HAP-1 (cell line): ENCODE results near the gene AGAP1.

Experiments used
- DNase-seq, 2 experiments: peaks; one replicate each; pipeline ENCODE4 v3.0.0-alpha.2; 2016 to 2020; ENCODE audit warnings: low spot score in 2 of 2
- H3K27me3 ChIP-seq: fragments of 250-450 bp; sonication (Bioruptor Pico); 2 replicates; pipeline ENCODE4 v1.5.1; 2020; ENCODE audit warnings: low read depth, mild to moderate bottlenecking, moderate library complexity
- H3K36me3 ChIP-seq: fragments of 250-450 bp; sonication (Bioruptor Pico); replicated peaks from 2 replicates; pipeline ENCODE4 v1.5.1; 2020; ENCODE audit warnings: mild to moderate bottlenecking
- H3K4me1 ChIP-seq: fragments of 250-450 bp; sonication (Bioruptor Pico); 2 replicates; pipeline ENCODE4 v1.5.1; 2020; ENCODE audit warnings: mild to moderate bottlenecking
- H3K4me3 ChIP-seq: fragments of 250-450 bp; sonication (Bioruptor Pico); 2 replicates; pipeline ENCODE4 v1.5.1; 2020; ENCODE audit warnings: mild to moderate bottlenecking, moderate library complexity
- H3K9me3 ChIP-seq: fragments of 250-450 bp; sonication (Bioruptor Pico); 2 replicates; pipeline ENCODE4 v1.5.1; 2020; ENCODE audit warnings: mild to moderate bottlenecking, moderate library complexity
- in situ Hi-C: fragments of 300-500 bp; cut with MboI; formaldehyde crosslinking; loops from 3 replicates; pipeline ENCODE4 v1.14.3; 2020; ENCODE audit warnings: low sequenced_read_pairs, inconsistent platforms, mixed read lengths

The AGAP1 gene

DNA sequence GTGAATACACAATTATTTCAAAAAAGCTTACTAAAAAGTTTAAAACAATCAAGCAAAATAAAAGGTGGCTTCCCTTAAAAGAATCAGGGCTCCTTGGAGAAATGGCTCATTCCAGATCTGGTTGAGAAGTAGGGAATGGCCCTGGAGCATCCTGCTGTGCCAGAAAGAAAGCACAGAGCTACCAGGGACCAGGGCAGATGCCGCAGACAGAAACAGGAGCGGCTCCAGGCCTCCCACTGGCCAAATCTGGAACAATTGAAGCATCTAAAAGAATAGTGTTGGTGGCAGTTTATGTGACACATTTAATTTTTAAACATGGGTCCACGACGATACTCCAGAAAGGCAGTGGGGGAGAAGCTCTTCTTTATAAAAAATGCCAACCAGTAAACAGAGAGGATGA is 598.9 kb downstream of the AGAP1 start:
- in situ Hi-C loops: no loop called here
- H3K36me3 ChIP-seq: no peaks in the 10 kb centered on the region

DNA sequence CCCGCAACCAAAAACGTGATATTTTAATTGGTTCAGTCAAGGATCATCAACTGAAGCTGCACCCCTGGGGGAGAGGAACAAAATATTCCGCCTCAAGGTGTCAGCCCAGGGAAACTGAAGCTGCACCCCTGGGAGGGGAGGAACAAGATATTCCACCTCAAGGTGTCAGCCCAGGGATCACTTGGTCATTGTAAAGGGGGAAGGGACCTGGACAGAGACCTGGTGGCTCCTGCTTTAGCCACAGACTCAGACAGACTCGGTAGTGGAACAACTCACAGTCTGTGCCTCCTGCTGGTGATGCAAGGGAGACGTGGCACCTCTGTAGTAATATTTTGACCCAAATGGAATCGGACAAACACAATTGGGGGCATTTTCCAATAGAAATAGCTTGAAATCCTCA is 599.3 kb downstream of the AGAP1 start:
- no peaks in the 10 kb centered on the region for H3K9me3 ChIP-seq
- H3K27me3 ChIP-seq: no peaks in the 10 kb centered on the region
- DNase-seq: no peak
- in situ Hi-C loops: no loop called here
- H3K4me3 ChIP-seq: no peak overlapping the region
- H3K4me1 ChIP-seq: no peaks in the 10 kb centered on the region
- no peaks in the 10 kb centered on the region for H3K36me3 ChIP-seq

More for the DNA sequence above, 598.9 kb downstream of the AGAP1 start:
- DNase-seq: no peak
- Histone ChIP-seq H3K27me3 (no peaks in the 10 kb centered on the region), H3K4me1 (no peaks in the 10 kb centered on the region), H3K9me3 (no peaks in the 10 kb centered on the region), H3K4me3 (no peak overlapping the region)

DNA sequence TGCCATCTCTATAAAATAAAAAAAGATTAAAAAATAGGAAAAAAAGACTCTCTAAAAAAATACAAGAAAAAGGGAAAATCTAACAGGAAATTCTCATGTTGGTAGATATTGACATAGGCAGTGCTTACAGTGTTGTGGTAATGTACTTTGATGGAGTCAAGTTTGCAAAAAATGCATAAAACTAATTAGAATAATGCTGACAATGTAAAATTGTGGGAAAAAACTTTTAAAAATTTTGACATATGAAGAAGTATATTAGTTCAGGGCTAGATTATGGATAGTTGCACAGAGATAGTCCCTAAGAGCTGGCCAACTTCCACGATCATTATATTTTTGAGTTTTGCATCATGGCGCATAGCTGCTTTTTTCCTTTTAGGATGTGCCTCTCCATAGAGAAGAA is 601.7 kb downstream of the AGAP1 start:
- DNase-seq: no peak
- H3K4me3 ChIP-seq: no peak overlapping the region
- no peaks in the 10 kb centered on the region for H3K4me1 ChIP-seq
- H3K9me3 ChIP-seq: no peaks in the 10 kb centered on the region
- H3K36me3 ChIP-seq: no peaks in the 10 kb centered on the region
- in situ Hi-C loops: no loop called here
- H3K27me3 ChIP-seq: no peaks in the 10 kb centered on the region

DNA sequence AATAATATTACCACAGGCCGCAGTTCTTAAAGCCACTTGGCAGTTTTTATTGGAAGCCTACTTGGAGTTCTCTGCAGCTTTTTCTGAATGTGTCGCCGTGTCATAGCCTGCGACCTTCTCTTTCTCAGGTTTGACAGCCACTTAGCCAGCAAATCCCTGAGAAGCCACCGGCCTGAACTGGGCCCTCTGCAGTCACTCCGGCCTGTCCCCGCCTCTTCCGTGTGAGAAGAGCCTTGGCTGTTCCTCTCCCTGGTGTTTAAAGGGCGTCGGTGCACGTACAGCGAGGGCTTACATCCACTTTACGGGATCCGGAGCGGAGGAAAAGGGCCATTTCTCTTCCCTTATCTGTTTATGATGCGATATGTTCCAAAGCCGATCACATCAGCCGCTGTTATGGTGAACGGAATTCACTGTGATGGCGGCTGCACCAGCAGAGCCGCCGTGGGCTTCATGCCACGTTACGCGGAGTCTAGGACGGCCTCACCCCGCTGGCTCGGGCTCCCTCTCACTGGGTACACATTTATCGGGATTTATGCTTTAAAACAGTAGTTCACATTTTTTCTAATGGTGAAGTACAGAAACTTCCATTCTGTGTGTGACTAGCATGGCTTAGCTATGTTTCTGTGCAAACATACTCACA is 607.6 kb downstream of the AGAP1 start:
- no peaks in the 10 kb centered on the region for H3K4me1 ChIP-seq
- no peak overlapping the region for H3K4me3 ChIP-seq
- H3K9me3 ChIP-seq: no peaks in the 10 kb centered on the region
- DNase-seq: no peak
- H3K36me3 ChIP-seq: no peaks in the 10 kb centered on the region
- in situ Hi-C loops: no loop called here
- no peaks in the 10 kb centered on the region for H3K27me3 ChIP-seq

DNA sequence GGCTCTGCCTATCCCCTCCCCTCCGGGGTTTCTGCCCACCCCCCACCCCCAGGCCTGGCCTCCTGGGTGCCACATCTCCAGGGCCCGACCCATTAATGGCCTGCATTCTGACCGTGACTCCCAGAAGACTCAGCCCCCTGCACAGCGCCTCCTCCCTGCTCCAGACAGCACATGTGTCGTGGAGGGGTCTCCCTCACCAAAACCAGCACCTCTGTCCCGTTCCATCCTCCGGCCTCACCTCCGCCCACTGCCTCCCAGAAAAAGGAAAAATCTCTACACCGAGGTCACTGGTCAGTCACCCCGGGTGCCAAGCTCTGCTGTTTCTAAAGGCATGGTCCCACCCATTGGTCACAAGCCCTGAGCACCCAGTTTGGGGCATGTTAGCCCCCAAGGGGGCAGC is 609.1 kb downstream of the AGAP1 start:
- Histone ChIP-seq H3K4me3 (no peak overlapping the region), H3K36me3 (no peaks in the 10 kb centered on the region), H3K4me1 (no peaks in the 10 kb centered on the region), H3K9me3 (no peaks in the 10 kb centered on the region), H3K27me3 (no peaks in the 10 kb centered on the region)
- DNase-seq: no peak
- in situ Hi-C loops: no loop called here

DNA sequence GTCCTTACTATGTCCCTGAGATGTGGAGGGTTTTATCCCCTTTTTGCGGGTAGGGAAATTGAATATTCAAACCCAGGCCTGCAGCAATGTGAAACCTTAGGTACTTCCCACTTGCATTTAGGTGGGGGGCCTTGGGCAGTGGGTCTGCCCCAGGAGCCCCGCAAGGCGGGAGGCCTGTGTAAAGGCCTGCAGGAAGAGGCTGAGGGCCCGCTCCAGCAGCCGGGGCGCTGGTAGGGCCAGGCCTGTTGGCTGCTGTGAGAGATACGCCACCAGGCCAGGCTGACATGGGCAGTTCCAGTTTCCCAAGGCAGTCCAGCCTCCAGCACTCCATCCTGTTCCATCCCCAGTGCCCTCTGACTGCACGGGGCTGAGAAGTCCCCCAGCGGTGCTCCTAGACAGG is 610.1 kb downstream of the AGAP1 start:
- DNase-seq: no peak
- Histone ChIP-seq H3K9me3 (no peaks in the 10 kb centered on the region), H3K4me3 (no peak overlapping the region), H3K27me3 (no peaks in the 10 kb centered on the region), H3K36me3 (no peaks in the 10 kb centered on the region), H3K4me1 (no peaks in the 10 kb centered on the region)
- in situ Hi-C loops: no loop called here

DNA sequence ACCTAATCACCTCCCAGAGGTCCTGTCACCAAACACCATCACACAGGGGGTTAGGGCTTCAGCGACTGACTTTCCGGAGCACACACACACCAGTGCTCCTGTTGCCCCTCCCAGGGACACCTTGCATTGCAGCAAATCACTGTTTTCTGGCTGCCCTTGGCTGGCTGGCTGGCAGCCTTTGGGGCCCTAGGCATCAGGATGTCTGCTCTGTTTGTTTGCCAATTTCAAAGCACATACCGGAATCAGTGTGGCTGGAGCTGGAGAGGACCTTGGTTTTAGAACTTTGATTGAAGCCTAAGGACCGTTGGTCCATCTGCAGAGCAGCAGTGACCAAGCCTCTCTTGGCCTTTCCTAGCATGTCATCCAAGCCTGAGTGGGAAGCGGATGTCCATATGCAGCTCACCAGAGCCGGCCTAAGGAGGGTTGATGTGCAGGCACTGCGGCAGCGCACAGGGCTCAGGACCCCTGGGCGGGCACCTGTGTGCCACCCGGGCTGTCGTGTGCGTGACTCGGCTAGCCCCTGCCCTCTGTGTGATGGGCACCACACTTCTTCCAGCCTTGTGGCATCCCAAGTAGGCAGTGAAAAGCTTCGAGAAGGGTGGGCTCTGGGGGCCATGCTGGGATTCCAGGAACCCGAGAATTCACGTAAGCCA is 612.2 kb downstream of the AGAP1 start:
- Histone ChIP-seq H3K36me3 (no peaks in the 10 kb centered on the region), H3K4me3 (no peak overlapping the region), H3K27me3 (no peaks in the 10 kb centered on the region), H3K9me3 (no peaks in the 10 kb centered on the region), H3K4me1 (no peaks in the 10 kb centered on the region)
- in situ Hi-C loops: no loop called here
- DNase-seq: no peak

DNA sequence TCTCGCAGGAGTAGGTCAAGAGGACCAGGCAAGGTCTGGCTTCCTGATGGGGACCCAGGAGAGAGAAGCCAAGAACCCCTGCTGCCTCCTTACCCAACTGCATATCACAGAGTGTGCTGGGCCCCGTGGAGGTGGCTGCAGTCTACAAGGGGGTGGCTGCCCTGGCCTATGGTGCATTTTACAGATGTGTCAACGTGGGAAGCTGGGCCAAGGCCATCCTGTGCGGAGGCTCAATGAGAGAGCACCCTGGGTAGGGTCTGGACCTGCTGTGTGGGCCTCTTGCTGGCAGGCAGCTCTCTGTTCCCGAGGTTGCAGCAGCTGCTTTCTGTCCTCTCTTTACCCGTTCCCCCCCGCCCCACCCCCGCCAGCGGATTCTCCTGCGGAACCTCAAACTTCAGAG is 612.9 kb downstream of the AGAP1 start:
- DNase-seq: no peak
- H3K4me3 ChIP-seq: no peak overlapping the region
- H3K4me1 ChIP-seq: no peaks in the 10 kb centered on the region
- H3K36me3 ChIP-seq: no peaks in the 10 kb centered on the region
- H3K27me3 ChIP-seq: no peaks in the 10 kb centered on the region
- in situ Hi-C loops: no loop called here
- H3K9me3 ChIP-seq: no peaks in the 10 kb centered on the region

DNA sequence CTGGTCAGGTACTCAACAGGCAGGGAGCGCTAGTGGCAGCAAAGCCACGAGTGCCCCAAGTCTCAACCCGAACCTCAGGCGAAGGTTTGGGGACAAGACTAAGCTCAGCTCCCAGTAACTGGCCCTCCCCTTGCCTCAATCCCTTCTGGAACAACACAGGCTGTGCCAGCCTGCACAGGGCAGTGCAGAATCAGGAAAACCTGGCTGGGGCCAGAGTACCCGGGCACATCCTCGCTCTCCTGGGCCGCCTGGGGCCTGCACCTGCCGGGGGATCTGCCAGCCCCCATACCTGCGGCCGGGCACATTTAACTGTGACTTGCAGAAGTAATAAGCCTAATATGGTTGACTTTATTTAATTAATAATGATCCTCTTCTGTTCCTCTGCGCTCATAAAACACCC is 613.7 kb downstream of the AGAP1 start:
- DNase-seq: no peak
- H3K27me3 ChIP-seq: no peaks in the 10 kb centered on the region
- H3K36me3 ChIP-seq: no peaks in the 10 kb centered on the region
- no peak overlapping the region for H3K4me3 ChIP-seq
- in situ Hi-C loops: no loop called here
- no peaks in the 10 kb centered on the region for H3K9me3 ChIP-seq
- H3K4me1 ChIP-seq: no peaks in the 10 kb centered on the region

DNA sequence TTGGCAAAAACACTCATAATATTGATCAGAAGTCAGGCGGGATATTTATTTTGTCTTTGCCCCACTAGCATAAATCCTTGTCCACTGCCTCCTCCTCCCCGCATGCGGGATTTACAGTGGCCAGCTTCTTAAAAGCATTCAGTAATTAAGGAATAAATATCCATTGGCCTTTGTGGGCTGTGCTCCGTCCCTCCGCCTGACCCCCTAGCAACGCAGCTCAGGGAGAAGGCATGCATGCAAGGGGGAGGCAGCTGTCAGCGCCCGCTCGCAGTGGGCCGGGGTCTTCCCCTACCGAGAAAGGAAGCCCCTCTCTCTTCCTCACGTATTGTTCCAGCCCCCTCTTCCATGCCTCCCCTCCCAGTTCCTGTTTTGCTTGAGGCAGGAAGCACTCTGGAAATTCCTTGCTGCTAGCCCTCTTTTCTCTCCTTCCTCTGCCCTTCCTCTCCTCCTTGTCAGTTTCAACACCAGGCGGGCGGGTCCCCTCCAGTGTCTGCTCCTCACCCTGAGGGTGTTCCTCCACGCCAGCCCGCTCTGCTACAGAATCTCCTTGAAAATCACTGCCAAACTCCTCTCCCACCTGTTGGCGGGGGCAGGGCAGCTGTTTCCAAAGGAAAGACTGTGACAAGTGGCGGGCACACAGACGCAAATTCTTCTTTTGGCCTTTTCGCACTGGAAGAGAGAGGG is 614.2 kb downstream of the AGAP1 start:
- Histone ChIP-seq H3K9me3 (no peaks in the 10 kb centered on the region), H3K4me3 (no peak overlapping the region), H3K36me3 (no peaks in the 10 kb centered on the region), H3K4me1 (no peaks in the 10 kb centered on the region), H3K27me3 (no peaks in the 10 kb centered on the region)
- in situ Hi-C loops: no loop called here
- no peak for DNase-seq

DNA sequence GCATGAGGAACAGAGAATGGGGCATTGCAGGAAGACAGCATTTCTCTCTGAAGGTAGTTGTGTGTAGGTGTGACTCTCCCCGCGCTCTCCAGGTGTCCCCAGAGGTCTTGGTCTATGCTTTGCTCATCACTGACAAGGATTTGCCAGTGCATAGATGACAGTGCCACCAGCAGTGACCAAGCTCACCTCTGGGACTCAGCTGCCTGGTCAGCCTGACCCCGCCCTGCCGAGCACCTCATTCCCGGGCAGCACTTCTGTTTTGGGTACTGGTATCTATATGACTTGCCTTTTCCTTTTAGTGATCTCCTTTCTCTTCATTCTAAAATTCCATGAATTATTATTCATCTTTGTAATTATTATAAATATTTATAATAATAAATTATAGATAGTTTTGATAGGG is 615.2 kb downstream of the AGAP1 start:
- no peaks in the 10 kb centered on the region for H3K36me3 ChIP-seq
- H3K9me3 ChIP-seq: no peaks in the 10 kb centered on the region
- H3K27me3 ChIP-seq: no peaks in the 10 kb centered on the region
- H3K4me3 ChIP-seq: no peak overlapping the region
- DNase-seq: no peak
- no peaks in the 10 kb centered on the region for H3K4me1 ChIP-seq
- in situ Hi-C loops: no loop called here

DNA sequence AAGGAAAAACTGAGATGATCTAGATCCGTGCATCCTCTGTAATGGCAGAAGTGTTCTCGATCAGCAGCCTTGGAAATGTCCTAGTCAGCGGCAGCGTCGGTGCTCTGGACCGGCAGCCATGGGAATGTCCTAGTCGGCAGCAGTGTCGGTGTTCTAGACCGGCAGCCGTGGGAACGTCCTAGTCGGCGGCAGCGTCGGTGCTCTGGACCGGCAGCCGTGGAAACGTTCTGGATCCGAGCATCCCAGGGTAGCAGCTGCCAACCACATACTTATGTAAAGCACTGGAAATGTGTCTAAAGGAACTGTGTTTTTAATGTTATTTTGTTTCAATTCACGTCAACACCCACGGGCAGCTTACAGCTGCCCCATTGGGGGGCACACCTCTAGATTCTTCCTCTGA is 615.6 kb downstream of the AGAP1 start:
- Histone ChIP-seq H3K27me3 (no peaks in the 10 kb centered on the region), H3K4me1 (no peaks in the 10 kb centered on the region), H3K4me3 (no peak overlapping the region), H3K9me3 (no peaks in the 10 kb centered on the region), H3K36me3 (no peaks in the 10 kb centered on the region)
- no peak for DNase-seq
- in situ Hi-C loops: no loop called here

DNA sequence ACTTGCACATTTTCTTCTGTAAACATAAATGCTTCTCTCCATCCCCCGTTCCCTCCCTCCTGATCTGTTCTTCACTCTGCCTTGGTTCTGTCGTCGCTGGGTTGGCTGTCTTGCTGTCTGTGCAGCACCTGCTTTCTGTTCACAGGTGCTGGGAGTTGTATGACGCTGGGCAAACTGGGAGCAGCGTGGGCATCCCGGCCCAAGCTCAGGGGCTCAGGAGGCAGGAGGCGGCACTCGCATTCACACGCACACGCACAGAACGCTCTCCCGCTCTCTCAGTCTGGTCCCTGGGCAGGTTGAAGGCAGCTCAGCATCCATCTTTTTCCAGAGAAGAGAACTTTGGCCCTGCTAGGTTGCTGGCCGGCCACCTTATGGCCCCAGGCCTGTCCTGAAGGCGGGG is 618.6 kb downstream of the AGAP1 start:
- H3K9me3 ChIP-seq: no peaks in the 10 kb centered on the region
- no peak for DNase-seq
- H3K4me1 ChIP-seq: no peaks in the 10 kb centered on the region
- H3K36me3 ChIP-seq: no peaks in the 10 kb centered on the region
- in situ Hi-C loops: no loop called here
- H3K27me3 ChIP-seq: no peaks in the 10 kb centered on the region
- H3K4me3 ChIP-seq: no peak overlapping the region

DNA sequence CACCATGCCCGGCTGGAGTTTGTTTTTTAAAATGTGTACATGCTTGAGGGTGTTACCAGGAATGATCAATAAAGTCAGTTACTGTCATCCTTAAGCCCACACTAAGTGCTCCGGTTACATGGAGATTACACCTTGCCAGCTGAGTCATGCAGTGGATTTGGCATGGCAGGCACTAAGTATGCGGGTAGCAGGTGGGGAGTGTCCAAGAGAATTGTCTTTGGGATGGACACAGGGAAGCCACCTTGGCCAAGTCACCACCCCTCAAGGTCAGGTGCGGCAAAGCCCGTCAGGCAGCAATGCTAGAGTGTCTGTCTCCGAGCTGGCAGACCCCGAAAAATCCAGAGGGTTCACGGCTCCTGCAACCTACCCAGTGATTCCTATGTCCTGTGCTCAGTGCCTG is 619.6 kb downstream of the AGAP1 start:
- no peak for DNase-seq
- H3K4me3 ChIP-seq: no peak overlapping the region
- in situ Hi-C loops: no loop called here
- H3K27me3 ChIP-seq: no peaks in the 10 kb centered on the region
- no peaks in the 10 kb centered on the region for H3K4me1 ChIP-seq
- H3K9me3 ChIP-seq: no peaks in the 10 kb centered on the region
- H3K36me3 ChIP-seq: no peaks in the 10 kb centered on the region
